HepG2 (cell line): ENCODE results near the gene GRB7. TPM values are rescaled to one million over a fixed set of nuclear protein-coding genes. Genes with fewer than 3 reads are reported as not detected.
A peak's percentile ranks its signal among the peaks of the same experiment; 100 is the strongest.

ENCODE experiments used
- ATF7-NPFF ChIP-seq: sonication (generic); formaldehyde crosslinking; IDR thresholded peaks from 2 replicates; pipeline ENCODE4 v1.8.1; 2023; ENCODE audit warnings: mild to moderate bottlenecking, low read depth, missing genetic modification reagents, moderate library complexity
- CAMTA2 ChIP-seq: sonication (generic); formaldehyde crosslinking; IDR thresholded peaks from 2 replicates; pipeline ENCODE4 v1.4.0; 2020; ENCODE audit warnings: mild to moderate bottlenecking, missing genetic modification reagents, borderline replicate concordance
- CBX5 ChIP-seq: sonication (generic); formaldehyde crosslinking; IDR thresholded peaks from 2 replicates; pipeline ENCODE4 v1.4.0; 2020; ENCODE audit warnings: missing genetic modification reagents, borderline replicate concordance
- GZF1 ChIP-seq: sonication (generic); formaldehyde crosslinking; IDR thresholded peaks from 2 replicates; pipeline ENCODE4 v1.5.1; 2020; ENCODE audit warnings: mild to moderate bottlenecking, missing genetic modification reagents
- MED8 ChIP-seq: sonication (generic); formaldehyde crosslinking; IDR thresholded peaks from 2 replicates; pipeline ENCODE4 v1.8.1; 2023; ENCODE audit warnings: mild to moderate bottlenecking, missing genetic modification reagents; ENCODE audit not compliant: insufficient replicate concordance
- NFYC ChIP-seq: IDR thresholded peaks from 2 replicates; pipeline ENCODE4 v1.6.1; 2016; ENCODE audit warnings: missing genetic modification reagents, missing compliant biosample characterization
- PHF5A ChIP-seq: IDR thresholded peaks from one replicate; pipeline ENCODE4 v1.6.1; 2018; ENCODE audit warnings: low read depth, missing genetic modification reagents; ENCODE audit not compliant: unreplicated experiment
- SOX5 ChIP-seq: IDR thresholded peaks from 2 replicates; pipeline ENCODE4 v1.6.1; 2016; ENCODE audit warnings: borderline replicate concordance
- SP140L ChIP-seq: sonication (generic); formaldehyde crosslinking; IDR thresholded peaks from 2 replicates; pipeline ENCODE4 v1.4.0; 2020; ENCODE audit warnings: missing genetic modification reagents, borderline replicate concordance
- TBP ChIP-seq: sonication (generic); formaldehyde crosslinking; IDR thresholded peaks from 2 replicates; pipeline ENCODE4 v1.5.0; 2020; ENCODE audit warnings: missing genetic modification reagents
- TOE1 ChIP-seq: sonication (generic); formaldehyde crosslinking; IDR thresholded peaks from 2 replicates; pipeline ENCODE4 v1.4.0; 2020; ENCODE audit warnings: mild to moderate bottlenecking, missing genetic modification reagents
- ZBED4 ChIP-seq: sonication (generic); formaldehyde crosslinking; IDR thresholded peaks from 2 replicates; pipeline ENCODE4 v1.4.0; 2020; ENCODE audit warnings: missing genetic modification reagents, borderline replicate concordance
- ZBTB42 ChIP-seq: sonication (generic); formaldehyde crosslinking; IDR thresholded peaks from 2 replicates; pipeline ENCODE4 v1.5.0; 2020; ENCODE audit warnings: mild to moderate bottlenecking, missing genetic modification reagents
- ZC3H13 ChIP-seq: sonication (generic); formaldehyde crosslinking; IDR thresholded peaks from 2 replicates; pipeline ENCODE4 v1.8.1; 2023; ENCODE audit warnings: mild to moderate bottlenecking, missing genetic modification reagents, moderate library complexity
- ZMYM2 ChIP-seq: sonication (generic); formaldehyde crosslinking; IDR thresholded peaks from 2 replicates; pipeline ENCODE4 v1.8.0; 2022; ENCODE audit warnings: mild to moderate bottlenecking, missing genetic modification reagents
- ZNF235 ChIP-seq: sonication (generic); formaldehyde crosslinking; IDR thresholded peaks from 2 replicates; pipeline ENCODE4 v1.8.1; 2023; ENCODE audit warnings: mild to moderate bottlenecking, missing genetic modification reagents, borderline replicate concordance
- ZNF550 ChIP-seq: sonication (generic); formaldehyde crosslinking; IDR thresholded peaks from 2 replicates; pipeline ENCODE4 v1.4.0; 2020; ENCODE audit warnings: mild to moderate bottlenecking, missing genetic modification reagents, borderline replicate concordance
- ZNF552 ChIP-seq: sonication (generic); formaldehyde crosslinking; IDR thresholded peaks from 2 replicates; pipeline ENCODE4 v1.9.0; 2022; ENCODE audit warnings: missing genetic modification reagents, mild to moderate bottlenecking, borderline replicate concordance
- ZNF589 ChIP-seq: sonication (generic); formaldehyde crosslinking; conservative IDR thresholded peaks from 2 replicates; pipeline ENCODE4 v1.8.0; 2022; ENCODE audit warnings: mild to moderate bottlenecking, moderate library complexity, missing genetic modification reagents
- ZNF615 ChIP-seq: sonication (generic); formaldehyde crosslinking; IDR thresholded peaks from 2 replicates; pipeline ENCODE4 v1.5.0; 2020; ENCODE audit warnings: mild to moderate bottlenecking, missing genetic modification reagents, borderline replicate concordance
- ZNF879 ChIP-seq: sonication (generic); formaldehyde crosslinking; IDR thresholded peaks from 2 replicates; pipeline ENCODE4 v1.8.1; 2023; ENCODE audit warnings: missing genetic modification reagents
- polyA plus RNA-seq, 8 experiments: library from polyadenylated mRNA; depleted of rRNA in 3 of 8; stranded (reverse) in 7 of 8; unstranded in 1 of 8; fragments of >200 nt; fragmentation: Illumina TruSeq in 4 of 8; extraction: Trizol in 4 of 8; gene quantifications; 2 replicates each; pipeline versions ENCODE4 v1.2.1 to v1.2.3, GENCODE V29; 2011 to 2016; ENCODE audit warnings: low read depth in 4 of 8, missing spikeins in 1 of 8, mixed read lengths in 1 of 8; ENCODE audit not compliant: insufficient read depth in 1 of 8
- total RNA-seq, 5 experiments: library from RNA; depleted of rRNA; stranded (reverse); fragments of >200 nt; fragmentation: Illumina TruSeq; extraction: Trizol; gene quantifications; 2 replicates each; pipeline ENCODE4 v1.2.3, GENCODE V29; 2016; ENCODE audit warnings: low read depth in 1 of 5
- TF ChIP-seq, protein P1 (sequence below): IDR thresholded peaks from 2 replicates; pipeline ENCODE4 v1.6.1; 2012; ENCODE audit warnings: low read length, improper control_type of control experiment
- TF ChIP-seq, protein P2 (sequence below): IDR thresholded peaks from 2 replicates; pipeline ENCODE4 v1.6.1; 2016; ENCODE audit warnings: mild to moderate bottlenecking, missing biosample characterization, missing genetic modification reagents

The GRB7 gene
- total and polyA plus RNA-seq, 2 of the 13 experiments (the other 11 are each of a cell fraction or from before 2014, with no cell fraction given): 60.2 to 77.7 TPM

GRCh38 chr17:39754161-39754957, 16.6 kb downstream of the GRB7 start (continued):
- TF ChIP-seq ZBED4 (CRISPR knock-in tag) (peak; percentile 91), CAMTA2 (no peak), ATF7-NPFF (CRISPR knock-in tag) (peak; percentile 98), GZF1 (CRISPR knock-in tag) (no peak), ZMYM2 (CRISPR knock-in tag) (0 out of 2 replicates have a peak, but pooled peaks have one; percentile 39), TBP (CRISPR knock-in tag) (no peak; the same call in 1 of the 2 replicates), SOX5 (peak; percentile 37; the same call in 1 of the 2 replicates), SP140L (CRISPR knock-in tag) (no peak), CBX5 (CRISPR knock-in tag) (peak; percentile 48), PHF5A (CRISPR knock-in tag) (peak; percentile 86), ZNF589 (peak; percentile 54), ZNF879 (CRISPR knock-in tag) (peak; percentile 79; the same call in 1 of the 2 replicates), MED8 (CRISPR knock-in tag) (no peak), ZNF552 (CRISPR knock-in tag) (peak; percentile 97; the same call in 1 of the 2 replicates), ZC3H13 (CRISPR knock-in tag) (peak; percentile 75), ZNF550 (no peak), ZNF235 (no peak), NFYC (CRISPR knock-in tag) (peak; percentile 70), TOE1 (CRISPR knock-in tag) (no peak; the same call in 1 of the 2 replicates), ZBTB42 (CRISPR knock-in tag) (peak; percentile 93; the same call in 1 of the 2 replicates), ZNF615 (CRISPR knock-in tag) (no peak)
- TF ChIP-seq, protein P1, sequence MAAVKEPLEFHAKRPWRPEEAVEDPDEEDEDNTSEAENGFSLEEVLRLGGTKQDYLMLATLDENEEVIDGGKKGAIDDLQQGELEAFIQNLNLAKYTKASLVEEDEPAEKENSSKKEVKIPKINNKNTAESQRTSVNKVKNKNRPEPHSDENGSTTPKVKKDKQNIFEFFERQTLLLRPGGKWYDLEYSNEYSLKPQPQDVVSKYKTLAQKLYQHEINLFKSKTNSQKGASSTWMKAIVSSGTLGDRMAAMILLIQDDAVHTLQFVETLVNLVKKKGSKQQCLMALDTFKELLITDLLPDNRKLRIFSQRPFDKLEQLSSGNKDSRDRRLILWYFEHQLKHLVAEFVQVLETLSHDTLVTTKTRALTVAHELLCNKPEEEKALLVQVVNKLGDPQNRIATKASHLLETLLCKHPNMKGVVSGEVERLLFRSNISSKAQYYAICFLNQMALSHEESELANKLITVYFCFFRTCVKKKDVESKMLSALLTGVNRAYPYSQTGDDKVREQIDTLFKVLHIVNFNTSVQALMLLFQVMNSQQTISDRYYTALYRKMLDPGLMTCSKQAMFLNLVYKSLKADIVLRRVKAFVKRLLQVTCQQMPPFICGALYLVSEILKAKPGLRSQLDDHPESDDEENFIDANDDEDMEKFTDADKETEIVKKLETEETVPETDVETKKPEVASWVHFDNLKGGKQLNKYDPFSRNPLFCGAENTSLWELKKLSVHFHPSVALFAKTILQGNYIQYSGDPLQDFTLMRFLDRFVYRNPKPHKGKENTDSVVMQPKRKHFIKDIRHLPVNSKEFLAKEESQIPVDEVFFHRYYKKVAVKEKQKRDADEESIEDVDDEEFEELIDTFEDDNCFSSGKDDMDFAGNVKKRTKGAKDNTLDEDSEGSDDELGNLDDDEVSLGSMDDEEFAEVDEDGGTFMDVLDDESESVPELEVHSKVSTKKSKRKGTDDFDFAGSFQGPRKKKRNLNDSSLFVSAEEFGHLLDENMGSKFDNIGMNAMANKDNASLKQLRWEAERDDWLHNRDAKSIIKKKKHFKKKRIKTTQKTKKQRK: no peak
- TF ChIP-seq, protein P2, sequence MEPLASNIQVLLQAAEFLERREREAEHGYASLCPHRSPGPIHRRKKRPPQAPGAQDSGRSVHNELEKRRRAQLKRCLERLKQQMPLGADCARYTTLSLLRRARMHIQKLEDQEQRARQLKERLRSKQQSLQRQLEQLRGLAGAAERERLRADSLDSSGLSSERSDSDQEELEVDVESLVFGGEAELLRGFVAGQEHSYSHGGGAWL (CRISPR knock-in tag): peak; percentile 95; the same call in 1 of the 2 replicates
